ENCODE results near the gene KCNN1.
"Not testable (repeated sequence)": the region's sequence is repeated elsewhere in the genome, so short reads cannot be mapped to it uniquely, and the experiment has no call there.

KCNN1 gene

DNA sequence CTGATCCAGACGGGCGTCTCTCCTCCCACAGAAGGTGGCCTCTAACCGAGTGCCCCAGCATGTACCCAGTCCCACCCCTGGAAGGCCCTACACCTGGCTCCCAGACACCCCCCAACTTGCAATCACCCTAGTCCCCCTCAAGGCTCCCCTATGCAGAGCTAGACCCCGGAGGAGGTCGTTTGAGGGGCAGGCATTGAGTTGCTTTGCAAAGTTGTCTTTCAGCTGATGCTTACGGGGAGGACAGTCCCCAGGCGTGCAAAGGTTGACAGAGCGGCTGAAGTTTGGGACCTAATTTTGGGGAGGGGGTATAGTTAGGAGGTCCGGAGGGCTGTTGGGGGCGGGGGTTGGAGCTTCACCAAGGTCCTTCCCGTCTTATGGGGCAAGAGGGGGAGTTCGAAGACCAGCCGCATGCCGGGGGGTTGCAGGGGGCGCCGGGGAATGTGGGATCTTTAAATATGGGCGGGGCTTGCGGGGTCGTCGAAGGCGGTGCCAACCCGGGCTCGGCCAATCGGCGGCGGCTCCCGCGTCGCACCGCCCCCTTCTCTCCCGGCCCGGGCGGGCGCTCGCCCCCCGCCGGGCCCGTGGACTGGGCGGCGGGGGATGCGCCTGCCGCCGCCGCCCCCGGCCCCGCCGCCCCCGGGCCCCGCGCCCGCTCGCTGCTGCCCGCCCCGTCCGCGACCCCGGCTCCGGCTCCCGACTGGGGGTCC is at the start of gene KCNN1:
KCNN1 (plus strand) TSS at position 558 of the 707 bp plus-strand sequence. CDS start 6,782 bp downstream, outside the sequence.
- FAIRE-seq (no peak), DNase-seq (ENCODE audit: insufficient read length, low spot score) (peak; percentile 97)
- TF ChIP-seq, protein P1, sequence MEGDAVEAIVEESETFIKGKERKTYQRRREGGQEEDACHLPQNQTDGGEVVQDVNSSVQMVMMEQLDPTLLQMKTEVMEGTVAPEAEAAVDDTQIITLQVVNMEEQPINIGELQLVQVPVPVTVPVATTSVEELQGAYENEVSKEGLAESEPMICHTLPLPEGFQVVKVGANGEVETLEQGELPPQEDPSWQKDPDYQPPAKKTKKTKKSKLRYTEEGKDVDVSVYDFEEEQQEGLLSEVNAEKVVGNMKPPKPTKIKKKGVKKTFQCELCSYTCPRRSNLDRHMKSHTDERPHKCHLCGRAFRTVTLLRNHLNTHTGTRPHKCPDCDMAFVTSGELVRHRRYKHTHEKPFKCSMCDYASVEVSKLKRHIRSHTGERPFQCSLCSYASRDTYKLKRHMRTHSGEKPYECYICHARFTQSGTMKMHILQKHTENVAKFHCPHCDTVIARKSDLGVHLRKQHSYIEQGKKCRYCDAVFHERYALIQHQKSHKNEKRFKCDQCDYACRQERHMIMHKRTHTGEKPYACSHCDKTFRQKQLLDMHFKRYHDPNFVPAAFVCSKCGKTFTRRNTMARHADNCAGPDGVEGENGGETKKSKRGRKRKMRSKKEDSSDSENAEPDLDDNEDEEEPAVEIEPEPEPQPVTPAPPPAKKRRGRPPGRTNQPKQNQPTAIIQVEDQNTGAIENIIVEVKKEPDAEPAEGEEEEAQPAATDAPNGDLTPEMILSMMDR (IDR thresholded peaks at IDR 0.05; ENCODE audit: insufficient read depth, missing control alignments) = no peak

DNA sequence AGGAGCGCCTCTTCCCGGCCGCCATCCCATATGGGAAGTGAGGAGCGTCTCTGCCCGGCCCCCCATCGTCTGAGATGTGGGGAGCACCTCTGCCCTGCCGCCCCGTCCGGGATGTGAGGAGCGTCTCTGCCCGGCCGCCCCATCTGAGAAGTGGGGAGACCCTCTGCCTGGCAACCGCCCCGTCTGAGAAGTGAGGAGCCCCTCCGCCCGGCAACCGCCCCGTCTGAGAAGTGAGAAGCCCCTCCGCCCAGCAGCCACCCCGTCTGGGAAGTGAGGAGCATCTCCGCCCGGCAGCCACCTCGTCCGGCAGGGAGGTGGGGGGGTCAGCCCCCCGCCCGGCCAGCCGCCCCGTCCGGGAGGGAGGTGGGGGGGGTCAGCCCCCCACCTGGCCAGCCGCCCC is 48.8 kb upstream of the KCNN1 start:
- FAIRE-seq; DNase-seq (ENCODE audit: insufficient read length, low spot score): not testable (repeated sequence)

DNA sequence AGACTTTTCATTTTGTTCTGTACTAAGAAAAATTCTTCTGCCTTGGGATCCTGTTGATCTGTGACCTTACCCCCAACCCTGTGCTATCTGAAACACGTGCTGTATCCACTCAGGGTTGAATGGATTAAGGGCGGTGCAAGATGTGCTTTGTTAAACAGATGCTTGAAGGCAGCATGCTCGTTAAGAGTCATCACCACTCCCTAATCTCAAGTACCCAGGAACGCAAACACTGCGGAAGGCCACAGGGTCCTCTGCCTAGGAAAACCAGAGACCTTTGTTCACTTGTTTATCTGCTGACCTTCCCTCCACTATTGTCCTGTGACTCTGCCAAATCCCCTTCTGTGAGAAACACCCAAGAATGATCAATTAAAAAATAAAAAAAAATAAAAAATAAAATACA is 47.8 kb upstream of the KCNN1 start:
- not testable (repeated sequence) for FAIRE-seq; DNase-seq (ENCODE audit: insufficient read length, low spot score)

DNA sequence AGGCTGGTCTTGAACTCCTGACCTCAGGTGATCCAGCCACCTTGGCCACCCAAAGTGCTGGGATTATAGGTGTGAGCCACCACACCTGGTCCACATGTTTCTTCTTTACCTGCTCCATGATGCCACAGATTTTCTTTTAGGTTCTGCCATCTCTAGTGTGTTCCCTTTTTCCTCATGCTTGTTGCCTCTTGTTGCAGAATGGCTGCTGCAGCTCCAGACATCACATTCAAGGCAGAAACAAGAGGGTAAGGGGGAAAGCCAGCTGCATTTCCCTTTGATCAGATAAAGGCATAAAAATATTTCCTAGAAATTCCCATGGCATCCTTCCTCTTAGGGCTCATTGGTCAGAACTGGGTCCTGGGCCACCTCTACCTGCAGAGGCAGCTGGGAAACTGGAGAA is 46.4 kb upstream of the KCNN1 start:
- FAIRE-seq (no peak), DNase-seq (ENCODE audit: insufficient read length, low spot score) (no peak)
- TF ChIP-seq, protein P1 (IDR thresholded peaks at IDR 0.05; ENCODE audit: insufficient read depth, missing control alignments) = no peak

DNA sequence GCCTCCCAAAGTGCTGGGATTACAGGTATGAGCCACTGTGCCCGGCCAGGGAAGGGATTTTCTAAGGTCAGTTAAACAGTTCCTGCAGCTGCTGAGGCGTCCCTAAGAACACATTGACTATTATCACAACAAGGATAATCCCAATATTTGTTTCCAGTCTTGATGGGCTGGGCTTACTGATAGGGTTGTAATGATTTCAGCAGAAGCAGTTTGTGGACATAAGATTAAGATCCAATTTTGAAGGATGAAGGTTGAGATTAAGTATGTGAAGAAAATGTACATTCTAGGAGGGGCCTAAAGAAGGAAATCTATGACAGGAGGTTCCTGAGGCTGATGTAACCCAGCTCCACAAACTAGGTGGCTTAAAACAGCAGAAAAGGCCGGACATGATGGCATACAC is 44.8 kb upstream of the KCNN1 start:
- no peak for DNase-seq (ENCODE audit: insufficient read length, low spot score)
- no peak for FAIRE-seq
- TF ChIP-seq, protein P1 (IDR thresholded peaks at IDR 0.05; ENCODE audit: insufficient read depth, missing control alignments) = no peak

DNA sequence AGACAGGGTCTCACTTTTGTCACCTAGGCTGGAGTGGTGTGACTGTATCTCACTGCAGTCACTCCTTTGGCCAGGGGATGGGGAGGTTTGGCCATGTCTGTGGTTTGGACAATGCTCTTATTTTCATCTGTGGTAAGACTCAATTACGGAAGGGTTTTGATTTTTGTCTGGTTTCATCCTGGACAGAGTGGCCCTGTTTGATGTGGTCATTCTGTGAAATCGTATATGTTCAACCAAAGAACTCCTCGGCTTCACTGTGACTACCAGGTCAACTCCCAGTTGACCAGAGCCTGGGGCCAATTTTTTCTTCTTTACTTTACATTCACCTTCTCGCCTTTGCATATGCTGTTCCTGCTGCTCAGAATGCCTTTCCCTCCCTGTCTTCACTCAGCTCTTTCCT is 40.9 kb upstream of the KCNN1 start:
- DNase-seq (ENCODE audit: insufficient read length, low spot score) = no peak
- TF ChIP-seq, protein P1 (IDR thresholded peaks at IDR 0.05; ENCODE audit: insufficient read depth, missing control alignments) = no peak
- FAIRE-seq = no peak

DNA sequence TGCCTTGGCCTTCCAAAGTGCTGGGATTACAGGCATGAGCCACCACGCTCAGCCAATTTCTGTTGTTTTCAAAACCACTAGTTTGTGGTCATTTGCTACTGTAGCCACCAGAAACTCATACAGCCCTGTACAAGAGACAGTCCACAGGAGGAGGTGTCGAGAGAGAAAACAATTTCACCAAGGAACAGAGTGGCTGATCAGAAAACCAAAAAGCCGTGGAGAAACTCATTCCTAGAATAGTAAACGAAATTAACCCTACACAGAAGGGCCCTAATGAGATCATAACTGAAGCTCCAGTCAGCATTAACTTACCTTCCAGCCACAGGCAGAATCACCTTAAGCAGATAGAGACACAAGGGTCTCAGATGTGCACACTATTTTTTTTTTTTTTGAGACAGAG is 37.9 kb upstream of the KCNN1 start:
- no peak for DNase-seq (ENCODE audit: insufficient read length, low spot score)
- TF ChIP-seq, protein P1 (IDR thresholded peaks at IDR 0.05; ENCODE audit: insufficient read depth, missing control alignments) = no peak
- no peak for FAIRE-seq

DNA sequence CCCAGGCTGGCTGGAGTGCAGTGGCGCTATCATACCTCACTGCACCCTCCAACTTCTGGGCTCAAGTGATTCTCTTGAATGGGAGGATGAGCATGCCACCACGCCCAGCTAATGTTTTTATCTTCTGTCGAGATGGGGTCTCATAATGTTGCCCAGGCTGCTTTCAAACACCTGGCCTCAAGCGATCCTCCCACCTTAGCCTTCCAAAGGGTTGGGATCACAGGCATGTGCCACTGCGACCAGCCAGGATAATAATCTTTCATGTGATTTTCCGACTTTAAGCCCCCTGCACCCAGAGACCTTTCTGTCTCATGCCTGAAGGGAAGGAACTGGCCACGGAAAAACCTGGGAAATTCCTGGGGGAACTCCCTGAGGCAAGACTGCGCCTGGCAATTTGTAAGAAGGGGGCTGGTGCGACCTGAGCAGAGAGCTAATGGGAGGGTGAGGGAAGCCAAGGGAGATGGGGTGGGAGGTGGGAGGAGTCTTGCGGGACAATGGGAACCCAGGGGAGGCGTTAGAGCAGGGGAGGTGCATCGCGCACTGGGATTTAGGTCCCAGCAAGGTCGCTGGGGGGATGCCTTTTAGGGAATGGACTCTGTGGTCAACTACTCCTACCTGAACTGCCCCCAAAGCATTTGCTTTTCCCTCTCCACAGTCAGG is 35.2 kb upstream of the KCNN1 start:
- FAIRE-seq (no peak), DNase-seq (ENCODE audit: insufficient read length, low spot score) (no peak)

More for the DNA sequence above, 35.2 kb upstream of the KCNN1 start:
- TF ChIP-seq, protein P1 (IDR thresholded peaks at IDR 0.05; ENCODE audit: insufficient read depth, missing control alignments) = no peak
